ENCODE measurements around the gene MXRA8. TPM values are rescaled to one million over a fixed set of nuclear protein-coding genes. Genes with fewer than 3 reads are reported as not detected.
"Not testable (repeated sequence)": the region's sequence is repeated elsewhere in the genome, so short reads cannot be mapped to it uniquely, and the experiment has no call there.

The MXRA8 gene
- polyA plus RNA-seq (ENCODE audit: insufficient read length), result 73.1 TPM

DNA sequence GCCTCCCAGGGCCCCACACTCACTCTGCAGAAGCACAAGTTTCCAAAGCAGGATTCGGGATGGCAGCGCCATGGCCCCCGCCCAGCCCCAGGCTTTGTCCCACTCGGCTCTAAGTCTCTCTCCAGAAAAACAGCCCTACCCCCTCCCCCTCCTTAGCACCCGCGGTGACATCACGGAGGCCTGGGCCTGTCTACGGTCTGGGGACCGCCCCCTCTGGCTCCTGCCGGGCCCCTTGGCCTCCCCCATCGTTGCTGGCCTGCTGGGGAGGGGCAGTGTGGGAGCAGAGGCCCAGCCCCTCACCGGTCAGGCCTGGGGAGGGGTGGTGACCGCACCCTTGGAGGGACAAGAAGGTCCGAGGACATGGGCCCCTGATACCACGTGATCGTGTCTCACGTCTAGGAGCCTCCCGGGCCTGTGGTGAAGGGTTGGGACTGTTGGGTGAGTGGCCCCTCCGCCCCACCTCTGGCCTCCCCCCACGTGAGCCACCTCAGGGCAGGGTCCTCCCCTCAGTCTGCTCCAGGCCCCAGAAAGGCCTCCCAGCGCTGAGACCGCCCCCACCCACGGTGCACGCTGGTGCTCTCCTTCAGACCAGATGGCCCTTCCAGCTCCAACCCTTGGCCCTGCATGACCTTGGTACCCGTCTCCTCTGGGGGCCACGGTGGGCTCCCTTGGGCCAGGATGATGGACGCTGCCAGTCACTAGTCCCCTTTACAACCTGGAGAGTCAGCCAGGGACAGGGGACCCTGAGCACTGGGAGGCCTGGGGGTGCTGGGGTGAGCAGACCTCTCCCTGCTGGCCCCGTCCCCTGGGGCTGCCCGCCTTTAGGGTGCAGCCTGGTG, at the start of gene MXRA8:
TSS of gene MXRA8 (minus strand) at position 123 of the 839 bp plus-strand sequence. CDS start at position 72, 51 bp downstream.
- peak; percentile 90 for DNase-seq

DNA sequence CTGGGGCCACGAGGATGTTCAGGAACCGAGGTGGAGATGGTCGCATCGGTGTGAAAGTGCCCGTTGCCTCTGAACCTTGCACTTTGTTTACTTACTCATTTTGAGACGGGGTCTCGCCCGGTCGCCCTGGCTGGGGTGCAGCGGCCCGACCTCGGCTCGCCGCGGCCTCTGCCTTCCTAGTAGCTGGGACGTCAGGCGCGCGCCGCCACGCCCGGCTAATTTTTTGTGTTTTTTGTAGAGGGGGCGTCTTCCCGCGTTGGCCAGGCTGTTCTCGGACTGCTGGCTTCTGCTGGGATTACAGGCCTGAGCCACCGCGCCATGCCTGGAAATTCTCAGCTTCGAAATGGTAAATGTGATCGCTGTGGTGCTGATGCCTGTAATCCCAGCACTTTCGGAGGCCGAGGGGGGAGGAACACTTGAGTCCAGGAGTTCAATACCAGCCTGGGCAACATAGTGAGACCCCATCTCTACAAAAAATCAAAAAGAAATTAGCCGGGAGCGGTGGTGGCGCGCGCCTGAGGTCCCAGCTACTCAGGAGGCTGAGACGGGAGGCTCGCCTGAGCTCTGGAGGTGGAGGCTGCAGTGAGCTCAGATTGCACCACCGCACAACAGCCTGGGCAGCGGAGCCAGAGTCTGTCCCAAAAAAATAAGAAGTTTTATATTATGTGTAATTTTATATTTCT, 49.4 kb upstream of the MXRA8 start:
- DNase-seq, result no peak

DNA sequence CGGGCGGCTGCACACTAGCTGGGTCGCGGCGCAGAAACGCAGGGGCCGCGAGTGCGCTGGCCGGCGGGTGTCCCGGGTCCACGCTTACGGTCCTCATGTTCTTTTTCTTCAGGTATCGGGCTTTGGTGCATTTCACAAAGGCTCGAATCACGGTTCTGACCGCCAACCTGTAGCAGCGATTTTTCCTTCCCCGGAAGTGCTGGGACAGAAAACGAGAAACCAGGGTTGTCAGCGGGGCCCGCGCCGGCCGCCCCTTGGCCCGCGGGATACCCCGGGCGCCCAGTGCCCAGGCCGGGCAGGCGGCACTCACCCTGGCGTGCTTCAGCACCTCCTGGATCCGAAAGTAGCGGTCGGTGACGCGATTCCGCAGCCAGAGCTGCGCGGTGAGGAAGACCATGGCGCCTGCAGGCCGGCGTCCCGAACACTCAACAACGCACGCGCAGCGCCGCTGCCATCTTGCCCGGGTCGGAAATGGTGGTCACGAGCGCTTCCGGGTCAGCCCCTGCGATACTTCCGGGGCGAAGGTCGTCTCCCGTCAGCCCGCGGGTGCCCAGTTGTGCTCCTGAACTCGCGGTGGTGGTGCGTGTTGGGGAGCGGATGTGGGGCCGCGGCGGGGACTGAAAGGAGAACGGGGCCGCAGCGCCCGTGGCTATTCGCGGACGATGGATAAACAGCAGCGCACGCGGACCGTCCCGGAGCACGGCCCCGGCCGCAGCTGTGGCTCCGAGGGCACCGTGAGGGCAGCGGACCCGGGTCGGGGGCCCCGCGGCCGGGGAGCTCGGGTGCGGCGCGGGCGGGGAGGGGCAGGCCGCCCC, 48.7 kb upstream of the MXRA8 start, which contains the start of gene MRPL20:
TSS of gene MRPL20 (minus strand) at position 473 of the 815 bp plus-strand sequence. CDS start at position 397, 76 bp downstream.
- peak; percentile 95 for DNase-seq

DNA sequence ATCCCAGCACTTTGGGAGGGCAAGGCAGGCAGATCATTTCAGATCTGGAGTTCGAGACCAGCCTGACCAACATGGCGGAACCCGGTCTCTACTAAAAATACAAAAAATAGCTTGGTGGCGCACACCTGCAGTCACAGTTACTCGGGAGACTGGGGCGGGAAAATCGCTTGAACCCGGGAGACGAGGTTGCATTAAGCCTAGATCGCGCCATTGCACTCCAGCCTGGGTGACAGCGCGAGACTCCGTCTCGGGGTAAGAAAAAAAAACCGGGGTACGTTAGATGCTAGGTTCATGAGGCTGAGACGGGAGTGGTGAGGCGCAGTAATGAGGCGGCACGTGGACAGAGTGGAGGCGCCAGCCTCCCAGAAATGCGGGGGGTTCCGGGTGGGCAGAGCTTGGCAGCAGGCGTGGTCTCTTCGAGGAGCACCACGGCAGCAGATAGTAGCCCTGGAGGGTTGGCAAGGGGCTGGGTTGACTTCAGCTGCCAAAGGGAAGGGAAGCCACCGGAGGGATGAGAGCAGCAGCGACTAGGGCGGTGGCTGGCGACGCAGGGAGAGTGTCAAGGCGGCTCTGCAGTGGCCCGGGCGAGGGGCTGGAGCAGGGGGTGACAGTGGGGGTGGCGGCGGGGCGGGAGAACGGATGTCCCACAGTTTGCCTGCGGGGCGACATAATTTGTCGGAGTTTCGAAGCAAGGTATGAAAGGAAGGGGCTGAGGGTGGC, 47.9 kb upstream of the MXRA8 start:
- no peak for DNase-seq

DNA sequence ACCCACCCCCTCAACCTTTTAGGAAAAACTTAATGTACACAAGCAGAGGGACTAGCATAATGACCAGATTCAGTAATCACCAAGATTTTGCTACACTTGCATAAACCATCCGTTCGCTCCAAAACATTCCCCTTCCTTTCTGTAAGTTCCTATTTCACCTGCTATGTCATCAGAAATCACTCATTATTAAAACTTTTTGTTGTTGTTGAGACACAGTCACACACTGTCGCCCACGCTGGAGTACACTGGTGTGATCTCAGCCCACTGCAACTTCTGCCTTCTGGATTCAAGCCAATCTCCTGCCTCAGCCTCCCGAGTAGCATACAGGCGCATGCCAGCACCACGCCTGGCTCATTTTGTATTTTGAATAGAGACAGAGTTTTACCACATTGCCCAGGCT, 45.3 kb upstream of the MXRA8 start:
- DNase-seq, result no peak

DNA sequence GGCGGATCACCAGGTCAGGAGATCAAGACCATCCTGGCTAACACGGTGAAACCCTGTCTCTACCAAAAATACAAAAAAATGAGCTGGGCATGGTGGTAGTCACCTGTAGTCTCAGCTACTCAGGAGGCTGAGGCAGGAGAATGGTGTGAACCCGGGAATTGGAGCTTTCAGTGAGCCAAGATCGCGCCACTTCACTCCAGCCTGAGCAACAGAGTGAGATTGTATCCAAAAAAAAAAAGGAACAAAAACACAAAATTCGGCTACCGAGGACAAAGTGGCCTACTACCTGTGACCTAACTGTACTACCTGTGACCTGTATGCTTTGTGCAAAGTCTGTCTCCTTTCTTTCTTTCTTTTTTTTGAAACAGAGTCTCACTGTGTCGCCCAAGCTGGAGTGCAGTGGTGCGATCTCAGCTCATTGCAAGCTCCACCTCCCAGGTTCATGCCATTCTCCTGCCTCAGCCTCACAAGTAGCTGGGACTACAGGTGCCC, 44.6 kb upstream of the MXRA8 start:
- DNase-seq, result not testable (repeated sequence)

- DNase-seq, result no peak
Measured at GRCh38 chr1:1402072-1402900, 43.9 kb upstream of the MXRA8 start.

- no peak for DNase-seq
Measured at GRCh38 chr1:1401457-1402010, 43.2 kb upstream of the MXRA8 start.

DNA sequence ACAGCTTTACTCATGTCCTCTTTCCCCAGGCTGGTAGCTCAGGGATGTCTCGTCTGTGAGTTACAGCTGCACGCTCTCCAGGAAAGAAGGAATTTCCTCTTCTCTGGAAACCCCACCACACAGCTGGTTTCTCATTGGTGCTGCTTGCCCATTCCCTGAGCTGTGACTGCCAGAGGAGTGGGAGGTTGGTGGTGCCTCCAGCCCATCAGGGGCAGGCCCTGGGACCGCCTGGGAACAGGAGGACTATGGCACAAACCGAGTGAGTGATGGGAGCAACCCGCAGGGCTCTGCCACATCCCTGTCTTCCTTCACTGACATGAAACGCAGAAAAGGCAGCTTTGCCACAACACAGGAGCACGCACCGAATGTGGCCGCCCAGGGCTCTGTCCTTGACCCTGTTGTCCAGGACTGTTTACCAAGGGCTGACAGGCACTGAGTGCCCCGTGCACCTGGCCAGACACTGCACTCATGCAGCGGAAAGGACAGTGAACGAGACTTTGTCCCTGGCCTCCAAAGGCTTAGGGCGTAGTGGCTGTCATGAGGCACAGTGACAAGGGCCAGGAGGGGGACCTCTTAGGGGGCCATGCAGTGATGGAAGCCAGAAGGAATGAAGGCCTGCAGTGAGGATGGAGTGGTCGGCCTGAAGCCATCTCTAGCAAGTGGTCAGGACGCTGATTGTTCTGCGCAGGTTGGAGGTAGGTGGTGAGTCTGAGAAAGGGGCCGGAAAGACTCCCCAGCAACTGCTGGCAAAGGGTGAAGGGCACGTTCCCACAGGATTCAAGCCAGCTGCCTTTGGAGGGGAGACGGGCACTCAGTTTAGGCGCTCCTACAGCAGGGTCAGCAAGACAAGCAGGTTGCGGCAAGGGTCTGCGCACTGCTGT, 42.5 kb upstream of the MXRA8 start:
- no peak for DNase-seq

- no peak for DNase-seq
Measured at GRCh38 chr1:1399872-1400575, 41.7 kb upstream of the MXRA8 start.

DNA sequence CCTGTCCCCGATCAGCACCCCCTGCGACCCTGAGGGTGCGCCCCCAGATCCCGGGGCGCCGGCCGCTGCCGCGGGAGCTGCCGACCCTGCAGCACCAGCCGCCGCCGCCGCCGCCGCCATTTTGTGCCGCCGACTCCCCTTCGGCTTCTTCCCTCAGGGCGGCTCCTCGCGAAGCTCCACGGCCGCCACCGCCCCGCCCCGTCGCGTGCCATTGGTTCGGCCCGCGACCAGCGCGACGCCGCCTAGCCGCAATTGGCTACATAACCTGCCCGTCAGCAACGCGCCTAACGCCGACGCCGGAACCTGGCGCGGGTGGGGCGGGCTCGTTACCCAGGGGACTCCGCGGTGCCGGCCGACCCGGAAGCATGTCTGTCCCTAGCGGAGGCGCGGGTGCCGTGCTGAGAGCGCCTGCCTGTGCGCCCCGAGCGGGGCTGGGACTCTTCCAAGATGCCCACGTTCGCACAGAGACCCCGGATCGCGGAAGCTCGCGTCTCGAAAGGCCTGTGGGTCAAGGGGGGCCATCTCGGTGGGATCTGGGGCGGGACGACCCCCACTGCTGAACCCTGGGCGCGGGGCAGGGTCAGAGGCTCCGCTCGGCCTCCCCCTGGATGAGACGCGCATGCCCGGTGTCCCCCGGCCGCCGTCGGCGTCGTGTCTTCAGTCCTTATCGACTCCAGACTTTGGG, 41.0 kb upstream of the MXRA8 start, which contains the start of gene CCNL2:
TSS of gene CCNL2 (minus strand) at position 149 of the 685 bp plus-strand sequence. CDS start at position 120, 29 bp downstream.
- DNase-seq, result peak; percentile 98

DNA sequence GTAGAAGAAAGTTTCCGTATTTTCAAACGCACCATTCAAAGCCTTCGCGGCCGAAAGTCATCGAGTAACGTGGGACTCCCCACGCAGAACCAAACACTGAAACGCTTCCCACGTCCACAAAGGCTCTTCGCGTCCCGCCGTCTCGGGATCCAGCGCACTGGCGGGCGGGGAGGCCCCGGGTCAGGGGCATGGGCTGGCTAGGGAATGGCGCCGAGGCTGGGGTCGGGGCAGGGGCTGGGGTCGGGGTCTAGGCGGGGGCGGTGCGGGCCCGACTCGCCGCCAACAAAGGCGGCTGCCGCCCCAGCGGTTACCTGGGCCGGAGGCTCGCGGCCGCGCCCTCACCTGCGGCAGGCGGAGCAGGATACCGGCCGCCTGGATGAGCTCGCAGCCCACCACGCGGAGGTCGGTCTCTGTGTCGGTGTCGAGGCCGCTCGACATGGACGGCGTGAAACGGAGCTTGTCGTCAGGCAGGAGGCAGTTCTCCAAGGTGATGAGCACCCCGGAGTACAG, 40.4 kb upstream of the MXRA8 start:
- DNase-seq, result no peak

- DNase-seq, result no peak
Measured at GRCh38 chr1:1397839-1398523, 39.6 kb upstream of the MXRA8 start.

DNA sequence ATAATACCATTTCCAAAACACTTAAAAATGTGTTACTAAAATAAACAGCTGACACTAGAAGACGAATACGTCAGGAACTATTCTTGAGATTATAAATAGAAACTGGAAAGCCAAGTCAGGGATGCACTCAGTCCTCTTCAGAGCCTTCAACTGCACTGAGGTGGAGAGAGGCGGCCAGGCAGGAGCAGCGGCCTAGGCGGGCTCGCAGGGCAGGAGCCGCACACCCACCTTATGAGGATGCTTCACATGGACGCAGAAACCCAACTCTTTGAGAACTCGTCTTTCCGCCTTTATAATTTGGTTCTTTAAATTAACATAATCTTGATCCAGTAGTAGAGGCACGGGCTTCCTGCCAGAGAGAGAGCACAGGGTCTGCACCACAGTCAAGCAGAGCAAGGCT, 36.8 kb upstream of the MXRA8 start:
- no peak for DNase-seq

DNA sequence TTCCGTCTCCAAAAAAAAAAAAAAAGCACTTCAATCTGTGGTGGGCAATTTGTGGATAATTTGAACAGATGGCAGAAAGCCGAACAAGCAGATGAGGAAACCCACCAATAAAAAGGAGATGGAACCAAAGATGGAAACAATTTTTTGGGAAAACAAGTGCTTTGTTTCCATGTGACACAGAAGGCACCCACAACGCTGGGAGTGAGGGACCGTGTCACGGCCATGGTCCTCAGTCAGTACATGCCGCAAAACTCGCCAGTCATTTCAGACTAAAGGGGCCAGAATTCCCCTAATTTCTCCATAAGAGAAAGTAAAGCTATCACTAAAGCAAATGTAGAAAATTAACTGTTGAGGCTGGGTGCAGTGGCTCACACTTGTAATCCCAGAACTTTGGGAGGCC, 35.8 kb upstream of the MXRA8 start:
- no peak for DNase-seq

DNA sequence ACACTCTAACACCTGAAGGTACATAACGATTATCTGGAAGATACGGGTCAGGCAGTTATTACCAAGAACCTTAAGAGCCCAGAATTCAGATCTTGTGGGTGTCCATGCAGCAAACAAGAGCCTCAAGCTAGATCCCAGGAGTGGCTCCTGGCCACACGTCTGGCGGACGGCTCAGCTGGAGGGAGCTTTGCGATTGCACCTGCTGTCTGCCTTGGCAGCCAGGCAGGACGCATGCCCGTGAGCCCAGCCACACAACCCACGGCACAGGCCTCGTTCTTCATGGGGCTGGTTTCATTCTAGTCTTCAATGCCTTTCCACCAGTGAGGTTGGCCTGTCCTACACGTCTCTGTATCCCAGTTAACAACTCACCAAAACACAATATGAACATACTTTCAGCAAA, 35.1 kb upstream of the MXRA8 start:
- no peak for DNase-seq

DNA sequence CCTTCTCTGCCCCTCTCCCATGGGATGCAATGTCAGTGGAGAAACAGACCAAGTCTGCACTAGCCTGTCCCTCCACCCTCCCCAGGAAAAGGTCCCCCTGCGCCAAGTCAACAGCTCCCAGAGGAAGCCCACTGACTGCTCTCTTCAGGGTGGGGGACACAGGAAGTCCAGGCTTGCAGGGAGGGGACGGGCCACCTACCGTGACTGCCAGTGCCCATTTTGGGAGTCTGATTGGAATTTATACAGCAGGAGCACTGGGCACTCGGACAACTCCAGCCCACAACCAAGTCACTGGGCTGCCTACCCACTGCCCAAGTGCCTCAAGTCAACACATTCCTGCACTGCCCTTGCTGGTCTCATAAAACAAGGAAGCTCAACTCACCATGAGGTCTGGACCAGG, 34.7 kb upstream of the MXRA8 start:
- no peak for DNase-seq
